HEK293 (cell line): ENCODE data around the gene DCDC2.

Experiments used
- CTCF ChIA-PET: fragments of 350-600 bp; formaldehyde crosslinking; extraction: SDS; loops from one replicate; lab custom pipeline; 2021; ENCODE audit warnings: antibody characterized with exemption; lab: Yijun Ruan, JAX
- POLR2A ChIA-PET: fragments of 300-600 bp; formaldehyde crosslinking; extraction: SDS; loops from one replicate; lab custom pipeline; 2020; ENCODE audit warnings: antibody characterized with exemption, inconsistent platforms; lab: Yijun Ruan, JAX
- H3K27ac ChIP-seq: fragments of 200-500 bp; sonication (Bioruptor generic); 2 replicates; pipeline ENCODE4 v1.5.1; 2014; ENCODE audit warnings: low read depth, low read length, control low read depth, inconsistent platforms; ENCODE audit errors: extremely low read depth
- H3K36me3 ChIP-seq, 2 experiments: fragments of 200-500 bp in 1 of 2; sonication (Bioruptor generic) in 1 of 2; 1 replicate in 1 of 2; 2 replicates in 1 of 2; pipeline ENCODE4 v1.5.1; 2014 to 2017; ENCODE audit warnings: inconsistent platforms in 2 of 2, low read length in 2 of 2; ENCODE audit not compliant: control insufficient read depth in 2 of 2, insufficient read depth in 1 of 2
- H3K4me1 ChIP-seq: fragments of 200-500 bp; sonication (Bioruptor generic); 2 replicates; pipeline ENCODE4 v1.5.1; 2014; ENCODE audit warnings: mild to moderate bottlenecking, low read length, inconsistent platforms; ENCODE audit not compliant: control insufficient read depth, insufficient read depth
- H3K4me3 ChIP-seq: 2 replicates; pipeline ENCODE4 v1.5.1; 2011; ENCODE audit warnings: low read depth, mild to moderate bottlenecking, control low read depth, low read length, moderate library complexity
- H3K9me3 ChIP-seq: fragments of 200-500 bp; sonication (Bioruptor generic); 2 replicates; pipeline ENCODE4 v1.5.1; 2014; ENCODE audit warnings: low read depth, low read length, inconsistent platforms; ENCODE audit not compliant: control insufficient read depth, insufficient read depth
- HOXC10 ChIP-seq: sonication (generic); formaldehyde crosslinking; IDR thresholded peaks from 2 replicates; pipeline ENCODE4 v1.8.1; 2023; ENCODE audit warnings: mild to moderate bottlenecking, missing genetic modification reagents
- KLF9 ChIP-seq: fragments of 450-650 bp; formaldehyde crosslinking; IDR thresholded peaks from 2 replicates; pipeline ENCODE4 v1.5.1; 2016; ENCODE audit warnings: missing biosample characterization, missing genetic modification characterization, low read depth
- MZF1 ChIP-seq: fragments of 450-650 bp; formaldehyde crosslinking; IDR thresholded peaks from 2 replicates; pipeline ENCODE4 v1.5.1; 2017; ENCODE audit warnings: missing biosample characterization, missing genetic modification characterization, borderline replicate concordance
- PRDM1 ChIP-seq: fragments of 450-650 bp; formaldehyde crosslinking; IDR thresholded peaks from 2 replicates; pipeline ENCODE4; 2016; ENCODE audit warnings: missing biosample characterization, missing genetic modification characterization
- WT1 ChIP-seq: fragments of 450-650 bp; formaldehyde crosslinking; IDR thresholded peaks from 2 replicates; pipeline ENCODE4 v1.5.1; 2016; ENCODE audit warnings: missing biosample characterization, missing genetic modification characterization
- ZBTB1 ChIP-seq: fragments of 450-650 bp; formaldehyde crosslinking; IDR thresholded peaks from 2 replicates; pipeline ENCODE4 v1.5.1; 2016; ENCODE audit warnings: missing biosample characterization, missing genetic modification characterization
- ZBTB7A ChIP-seq: fragments of 450-650 bp; formaldehyde crosslinking; IDR thresholded peaks from 2 replicates; pipeline ENCODE4 v1.5.1; 2016; ENCODE audit warnings: low read depth, missing biosample characterization, missing genetic modification characterization
- ZNF121 ChIP-seq: fragments of 450-650 bp; formaldehyde crosslinking; IDR thresholded peaks from 2 replicates; pipeline ENCODE4 v1.5.1; 2016; ENCODE audit warnings: missing biosample characterization, missing genetic modification characterization
- ZNF140 ChIP-seq: fragments of 450-650 bp; formaldehyde crosslinking; IDR thresholded peaks from 2 replicates; pipeline ENCODE4 v1.5.1; 2016; ENCODE audit warnings: missing biosample characterization, missing genetic modification characterization
- ZNF146 ChIP-seq: fragments of 450-650 bp; formaldehyde crosslinking; IDR thresholded peaks from 2 replicates; pipeline ENCODE4 v1.5.1; 2016; ENCODE audit warnings: missing biosample characterization, missing genetic modification characterization
- ZNF354C ChIP-seq: fragments of 450-650 bp; formaldehyde crosslinking; IDR thresholded peaks from 2 replicates; pipeline ENCODE4 v1.5.1; 2016; ENCODE audit warnings: missing biosample characterization, missing genetic modification characterization, low read depth, borderline replicate concordance
- ZNF501 ChIP-seq: fragments of 450-650 bp; formaldehyde crosslinking; IDR thresholded peaks from 2 replicates; pipeline ENCODE4 v1.5.1; 2016; ENCODE audit warnings: missing biosample characterization, missing genetic modification characterization
- ZNF514 ChIP-seq: fragments of 450-650 bp; formaldehyde crosslinking; IDR thresholded peaks from 2 replicates; pipeline ENCODE4 v1.5.1; 2016; ENCODE audit warnings: missing biosample characterization, missing genetic modification characterization
- ZNF660 ChIP-seq: fragments of 450-650 bp; IDR thresholded peaks from 2 replicates; pipeline ENCODE4 v1.5.1; 2018; ENCODE audit warnings: missing biosample characterization, mild to moderate bottlenecking, missing genetic modification characterization
- ZNF677 ChIP-seq: fragments of 450-650 bp; IDR thresholded peaks from 2 replicates; pipeline ENCODE4 v1.5.0; 2018; ENCODE audit warnings: missing biosample characterization, mild to moderate bottlenecking, missing genetic modification characterization, moderate library complexity
- ZNF843 ChIP-seq: fragments of 450-650 bp; formaldehyde crosslinking; IDR thresholded peaks from 2 replicates; pipeline ENCODE4 v1.5.1; 2016; ENCODE audit warnings: missing biosample characterization, missing genetic modification characterization
- ZSCAN16 ChIP-seq: fragments of 450-650 bp; formaldehyde crosslinking; IDR thresholded peaks from 2 replicates; pipeline ENCODE4 v1.5.1; 2016; ENCODE audit warnings: missing biosample characterization, missing genetic modification characterization
- TF ChIP-seq, protein P1 (sequence below): fragments of 450-650 bp; formaldehyde crosslinking; IDR thresholded peaks from 2 replicates; pipeline ENCODE4 v1.5.1; 2016; ENCODE audit warnings: missing biosample characterization, missing genetic modification characterization
- TF ChIP-seq, protein P2 (sequence below): fragments of 450-650 bp; formaldehyde crosslinking; IDR thresholded peaks from 2 replicates; pipeline ENCODE4 v1.5.1; 2016; ENCODE audit warnings: missing biosample characterization, missing genetic modification characterization
- TF ChIP-seq, protein P3 (sequence below): fragments of 450-650 bp; formaldehyde crosslinking; IDR thresholded peaks from 2 replicates; pipeline ENCODE4 v1.5.1; 2016; ENCODE audit warnings: missing biosample characterization, missing genetic modification characterization
- TF ChIP-seq, protein P4 (sequence below): fragments of 450-650 bp; formaldehyde crosslinking; IDR thresholded peaks from 2 replicates; pipeline ENCODE4; 2016; ENCODE audit warnings: missing biosample characterization, missing genetic modification characterization

Gene DCDC2

DNA sequence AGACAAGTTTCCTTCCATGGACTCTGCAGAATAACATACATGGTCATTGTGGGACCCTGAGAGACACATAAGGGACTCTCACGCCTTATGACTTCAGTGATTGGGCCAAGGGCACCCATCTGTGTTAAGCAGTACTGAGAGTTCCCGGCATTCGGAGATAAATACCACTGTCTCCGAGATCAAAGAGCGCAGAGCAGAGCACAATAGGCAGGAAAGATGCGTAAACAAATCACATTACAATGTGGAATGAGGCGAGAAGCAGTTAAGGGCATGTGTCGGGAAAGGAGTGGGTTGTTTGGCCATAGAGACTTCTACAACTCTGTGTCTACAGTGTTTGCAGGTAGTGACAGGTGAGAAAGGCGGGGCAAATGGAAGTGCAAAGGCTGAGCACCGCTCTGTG, 174.3 kb downstream of the DCDC2 start (continued):
- TF ChIP-seq, protein P1, sequence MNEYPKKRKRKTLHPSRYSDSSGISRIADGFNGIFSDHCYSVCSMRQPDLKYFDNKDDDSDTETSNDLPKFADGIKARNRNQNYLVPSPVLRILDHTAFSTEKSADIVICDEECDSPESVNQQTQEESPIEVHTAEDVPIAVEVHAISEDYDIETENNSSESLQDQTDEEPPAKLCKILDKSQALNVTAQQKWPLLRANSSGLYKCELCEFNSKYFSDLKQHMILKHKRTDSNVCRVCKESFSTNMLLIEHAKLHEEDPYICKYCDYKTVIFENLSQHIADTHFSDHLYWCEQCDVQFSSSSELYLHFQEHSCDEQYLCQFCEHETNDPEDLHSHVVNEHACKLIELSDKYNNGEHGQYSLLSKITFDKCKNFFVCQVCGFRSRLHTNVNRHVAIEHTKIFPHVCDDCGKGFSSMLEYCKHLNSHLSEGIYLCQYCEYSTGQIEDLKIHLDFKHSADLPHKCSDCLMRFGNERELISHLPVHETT (tag by site-specific recombination), result no peak
- TF ChIP-seq HOXC10, result no peak
- no peak for TF ChIP-seq ZNF660 (tag by site-specific recombination)
- TF ChIP-seq WT1 (tag by site-specific recombination), result no peak
- no peak for TF ChIP-seq ZNF140
- no peak for TF ChIP-seq ZNF843 (tag by site-specific recombination)
- TF ChIP-seq ZNF514 (tag by site-specific recombination), result no peak

DNA sequence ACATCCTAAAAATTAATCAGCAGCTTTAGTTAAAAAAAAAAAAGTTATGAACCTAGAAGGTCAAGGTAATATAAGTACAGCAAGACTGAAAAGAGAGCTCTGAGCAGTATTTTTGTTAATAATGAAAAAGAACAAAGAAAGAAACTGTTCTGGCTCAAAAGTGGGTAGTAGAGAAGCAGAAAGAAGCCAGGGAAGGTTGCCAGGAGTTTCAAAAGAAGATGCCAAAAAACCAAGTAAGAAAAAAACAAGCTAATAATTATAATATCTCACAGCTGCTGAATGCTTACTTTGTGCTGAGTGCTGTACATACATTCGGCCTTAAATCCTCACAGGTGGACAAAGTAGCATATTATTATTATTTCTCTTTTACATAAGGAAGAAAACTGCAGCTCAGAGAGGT, 200.0 kb downstream of the DCDC2 start:
- Histone ChIP-seq H3K4me1 (no peaks in the 10 kb centered on the region), H3K27ac (no peak overlapping the region), H3K36me3 (no peaks in the 10 kb centered on the region), H3K9me3 (no peaks in the 10 kb centered on the region), H3K4me3 (no peak overlapping the region)
- CTCF ChIA-PET, result interaction anchor here (0.9 kb wide), 1 partner anchor 47 kb away, joined by 3 read pairs; no protein-coding TSS in a partner anchor
- POLR2A ChIA-PET, result no interaction called here
- TF ChIP-seq ZBTB1 (tag by site-specific recombination) (no peak), PRDM1 (tag by site-specific recombination) (no peak)
- TF ChIP-seq, protein P2, sequence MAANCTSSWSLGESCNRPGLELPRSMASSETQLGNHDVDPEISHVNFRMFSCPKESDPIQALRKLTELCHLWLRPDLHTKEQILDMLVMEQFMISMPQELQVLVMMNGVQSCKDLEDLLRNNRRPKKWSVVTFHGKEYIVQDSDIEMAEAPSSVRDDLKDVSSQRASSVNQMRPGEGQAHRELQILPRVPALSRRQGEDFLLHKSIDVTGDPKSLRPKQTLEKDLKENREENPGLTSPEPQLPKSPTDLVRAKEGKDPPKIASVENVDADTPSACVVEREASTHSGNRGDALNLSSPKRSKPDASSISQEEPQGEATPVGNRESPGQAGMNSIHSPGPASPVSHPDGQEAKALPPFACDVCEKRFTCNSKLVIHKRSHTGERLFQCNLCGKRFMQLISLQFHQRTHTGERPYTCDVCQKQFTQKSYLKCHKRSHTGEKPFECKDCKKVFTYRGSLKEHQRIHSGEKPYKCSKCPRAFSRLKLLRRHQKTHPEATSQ (tag by site-specific recombination), result no peak

DNA sequence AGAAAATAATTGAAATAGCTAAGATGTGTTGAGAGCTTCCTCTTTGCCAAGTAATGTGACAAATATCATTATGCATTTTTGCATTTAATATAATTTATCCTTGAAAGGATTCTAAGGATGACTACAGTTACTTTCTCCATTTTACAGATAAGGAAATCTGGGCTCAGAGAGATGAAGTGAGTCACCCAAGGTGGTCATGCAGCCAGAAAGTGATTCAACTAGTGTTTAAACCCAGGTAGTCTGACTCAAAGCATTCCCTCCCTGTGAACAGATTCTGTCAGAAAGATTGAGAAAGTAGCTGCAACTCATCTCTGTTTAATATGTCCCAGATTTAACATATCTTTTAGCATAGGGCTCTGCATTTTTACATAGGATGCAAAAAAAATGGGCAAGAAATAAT, 203.7 kb downstream of the DCDC2 start:
- ChIA-PET CTCF (no interaction called here), POLR2A (no interaction called here)
- TF ChIP-seq ZNF121, result no peak
- no peak for TF ChIP-seq ZNF501
- no peak for TF ChIP-seq ZBTB7A (tag by site-specific recombination)
- TF ChIP-seq, protein P3, sequence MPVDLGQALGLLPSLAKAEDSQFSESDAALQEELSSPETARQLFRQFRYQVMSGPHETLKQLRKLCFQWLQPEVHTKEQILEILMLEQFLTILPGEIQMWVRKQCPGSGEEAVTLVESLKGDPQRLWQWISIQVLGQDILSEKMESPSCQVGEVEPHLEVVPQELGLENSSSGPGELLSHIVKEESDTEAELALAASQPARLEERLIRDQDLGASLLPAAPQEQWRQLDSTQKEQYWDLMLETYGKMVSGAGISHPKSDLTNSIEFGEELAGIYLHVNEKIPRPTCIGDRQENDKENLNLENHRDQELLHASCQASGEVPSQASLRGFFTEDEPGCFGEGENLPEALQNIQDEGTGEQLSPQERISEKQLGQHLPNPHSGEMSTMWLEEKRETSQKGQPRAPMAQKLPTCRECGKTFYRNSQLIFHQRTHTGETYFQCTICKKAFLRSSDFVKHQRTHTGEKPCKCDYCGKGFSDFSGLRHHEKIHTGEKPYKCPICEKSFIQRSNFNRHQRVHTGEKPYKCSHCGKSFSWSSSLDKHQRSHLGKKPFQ (tag by site-specific recombination), result no peak
- TF ChIP-seq KLF9 (tag by site-specific recombination), result no peak
- no peak for TF ChIP-seq ZNF146
- no peak for TF ChIP-seq ZSCAN16 (tag by site-specific recombination)
- TF ChIP-seq MZF1, result no peak
- TF ChIP-seq ZNF354C (tag by site-specific recombination), result no peak
- TF ChIP-seq, protein P4, sequence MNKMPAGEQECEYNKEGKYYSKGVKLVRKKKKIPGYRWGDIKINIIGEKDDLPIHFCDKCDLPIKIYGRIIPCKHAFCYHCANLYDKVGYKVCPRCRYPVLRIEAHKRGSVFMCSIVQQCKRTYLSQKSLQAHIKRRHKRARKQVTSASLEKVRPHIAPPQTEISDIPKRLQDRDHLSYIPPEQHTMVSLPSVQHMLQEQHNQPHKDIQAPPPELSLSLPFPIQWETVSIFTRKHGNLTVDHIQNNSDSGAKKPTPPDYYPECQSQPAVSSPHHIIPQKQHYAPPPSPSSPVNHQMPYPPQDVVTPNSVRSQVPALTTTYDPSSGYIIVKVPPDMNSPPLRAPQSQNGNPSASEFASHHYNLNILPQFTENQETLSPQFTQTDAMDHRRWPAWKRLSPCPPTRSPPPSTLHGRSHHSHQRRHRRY (tag by site-specific recombination), result no peak
- TF ChIP-seq ZNF677 (tag by site-specific recombination), result no peak
- Histone ChIP-seq H3K4me3 (no peak overlapping the region), H3K36me3 (no peaks in the 10 kb centered on the region), H3K9me3 (no peaks in the 10 kb centered on the region), H3K4me1 (no peaks in the 10 kb centered on the region), H3K27ac (no peak overlapping the region)
